HG03469 (cell line): ENCODE results near the gene CEP104.

Source experiments
- ATAC-seq: cut with Tn5 transposase; IDR thresholded peaks from one replicate; pipeline ENCODE4 v1.9.1; 2021; ENCODE audit warnings: mild to moderate bottlenecking, moderate library complexity, moderate number of reproducible peaks; ENCODE audit not compliant: unreplicated experiment

Gene CEP104

DNA sequence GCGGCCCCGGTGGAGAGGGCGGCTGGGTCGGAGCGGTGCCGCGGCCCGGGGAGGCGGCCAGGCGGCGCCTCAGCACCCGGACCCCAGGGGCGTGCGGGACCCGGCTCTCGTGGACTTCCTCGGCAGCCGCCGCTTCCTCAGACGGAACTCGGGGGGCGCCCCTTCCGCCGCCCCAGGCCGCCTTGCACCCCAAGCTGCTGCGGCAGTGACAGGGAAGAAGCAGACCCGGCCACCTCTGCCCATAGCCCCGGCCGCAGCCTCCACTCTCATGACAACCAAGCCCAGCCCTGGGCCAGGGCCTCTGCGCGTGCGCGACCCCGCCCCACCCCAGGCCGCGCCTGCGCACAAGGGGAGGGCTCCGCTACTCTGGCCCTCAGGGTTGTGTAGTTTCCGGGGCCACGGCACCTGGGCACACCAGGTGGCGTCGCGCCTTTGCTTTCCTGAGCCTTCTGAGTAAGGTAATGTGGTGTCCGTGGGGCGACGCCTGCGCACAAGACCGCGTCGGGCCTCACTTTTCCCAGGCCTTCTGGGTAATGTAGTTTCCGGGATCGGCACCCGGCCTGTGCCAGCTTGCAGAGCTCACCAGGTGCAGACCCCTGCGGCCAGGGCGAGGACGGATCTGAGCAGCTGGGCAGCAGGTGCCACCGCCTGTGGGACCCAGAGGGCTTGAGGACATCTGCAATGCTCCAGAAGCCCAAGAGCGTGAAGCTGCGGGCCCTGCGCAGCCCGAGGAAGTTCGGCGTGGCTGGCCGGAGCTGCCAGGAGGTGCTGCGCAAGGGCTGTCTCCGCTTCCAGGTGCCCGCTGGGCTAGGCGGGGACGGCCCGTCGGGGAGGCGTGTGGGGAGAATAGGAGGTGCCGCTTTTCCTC, at the start of gene CEP104, which contains the start of gene DFFB:
Gene CEP104, minus strand, starts transcription at position 289 of the 868 bp plus-strand sequence. CDS start 4,804 bp downstream, outside the sequence.
Gene DFFB, plus strand, starts transcription at position 554 of the 868 bp plus-strand sequence. Its CDS starts 128 bp downstream, at position 682.
- peak; percentile 95 for ATAC-seq

DNA sequence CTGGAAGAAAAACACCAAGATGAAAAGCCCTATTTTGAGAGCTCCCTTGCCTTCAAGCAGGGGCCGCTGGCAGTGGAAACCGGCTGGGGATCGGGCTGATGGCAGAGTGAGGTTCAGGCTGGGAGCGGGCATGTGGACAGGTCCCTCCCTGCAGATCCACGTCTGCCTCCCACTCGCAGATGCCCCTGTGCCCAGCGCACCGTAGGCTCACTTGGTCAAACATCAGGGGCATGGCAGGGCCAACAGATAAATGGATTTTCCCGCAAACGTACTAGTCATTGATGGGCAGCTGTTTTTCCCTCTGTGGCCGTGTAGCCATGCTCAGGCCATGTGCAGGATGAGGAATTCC, 49.6 kb upstream of the CEP104 start:
- no peak for ATAC-seq

DNA sequence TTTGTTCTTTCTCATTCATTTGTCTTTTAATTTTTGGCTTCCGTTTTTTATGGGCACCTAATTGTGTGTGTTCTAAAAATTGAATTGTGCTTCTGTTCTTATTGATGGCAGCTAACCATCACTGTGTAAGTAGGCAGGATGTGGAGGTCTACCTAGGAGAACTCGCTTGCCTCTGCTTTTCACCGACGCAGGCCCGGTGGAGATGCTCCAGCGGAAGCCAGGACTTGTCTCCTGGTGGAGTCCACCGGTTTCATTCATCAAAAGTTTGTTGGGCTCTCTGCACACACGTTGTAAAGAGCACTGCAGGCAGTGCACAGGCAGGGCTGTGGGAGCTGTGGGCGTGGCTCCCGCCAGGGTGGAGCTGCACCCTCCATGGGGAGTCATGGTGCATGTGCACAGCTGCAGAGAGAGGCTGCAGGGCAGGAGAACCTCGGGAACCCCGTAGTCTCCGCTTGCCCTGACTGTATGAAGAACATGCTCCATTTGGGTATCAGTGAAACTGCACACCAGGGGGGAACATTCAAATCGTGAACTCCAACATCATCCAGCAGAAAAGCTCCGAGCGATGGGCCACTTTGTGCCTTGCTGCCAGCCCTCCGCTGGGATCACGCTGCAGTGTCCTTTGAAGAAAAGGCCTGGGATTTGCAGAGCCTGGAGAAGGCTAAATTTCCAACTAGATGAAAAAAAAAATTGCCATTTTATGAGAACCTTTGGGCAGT, 49.1 kb upstream of the CEP104 start:
- ATAC-seq = no peak

DNA sequence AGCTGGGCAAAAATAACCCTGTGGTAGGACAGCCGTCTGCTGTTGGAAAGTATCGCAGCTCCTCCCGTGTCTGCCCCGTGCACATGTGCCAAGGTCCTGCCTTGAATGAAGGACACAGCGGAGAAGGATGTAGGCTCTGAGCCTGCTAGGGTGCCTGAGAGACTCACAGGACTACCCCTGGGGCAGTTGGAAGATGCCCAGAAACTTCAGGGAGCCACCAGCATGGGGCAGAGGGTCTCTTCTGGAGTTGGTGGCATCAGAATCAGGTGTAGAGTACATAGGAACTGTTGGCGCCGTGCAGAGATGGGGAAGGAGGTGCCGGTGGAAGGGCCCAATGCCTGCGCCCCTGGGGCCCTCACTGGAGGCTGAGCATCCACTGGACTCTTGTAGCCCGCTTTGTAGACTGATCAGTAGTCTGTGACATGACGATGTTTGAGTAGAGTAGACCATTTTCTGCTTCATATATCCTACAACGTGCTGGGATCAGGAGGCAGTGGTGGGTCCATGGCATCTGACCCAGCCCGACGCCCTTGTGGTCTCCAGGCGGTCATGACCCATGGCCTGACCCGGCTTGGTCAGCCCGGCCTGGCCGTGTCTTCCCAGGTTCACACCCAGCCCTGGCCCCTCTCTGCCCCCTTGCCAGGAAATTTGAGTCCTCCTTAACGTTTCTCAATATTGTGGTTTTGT, 48.4 kb upstream of the CEP104 start:
- no peak for ATAC-seq

DNA sequence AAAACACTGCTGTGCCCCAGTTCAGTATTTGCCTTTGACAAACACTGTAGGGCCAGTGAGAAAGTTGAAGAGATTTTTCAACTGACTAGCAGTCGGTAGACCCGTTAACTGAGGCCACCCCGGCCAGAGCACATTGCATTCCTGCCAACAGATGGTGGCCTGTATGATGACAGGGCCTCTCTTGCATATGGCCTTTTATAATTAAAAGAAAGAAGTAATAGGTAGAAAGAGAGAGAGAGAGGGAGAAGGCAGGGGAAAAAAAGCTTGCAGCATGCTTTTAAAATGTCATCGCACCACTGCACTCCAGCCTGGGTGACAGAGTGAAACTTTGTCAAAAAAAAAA, 47.8 kb upstream of the CEP104 start:
- no peak for ATAC-seq

DNA sequence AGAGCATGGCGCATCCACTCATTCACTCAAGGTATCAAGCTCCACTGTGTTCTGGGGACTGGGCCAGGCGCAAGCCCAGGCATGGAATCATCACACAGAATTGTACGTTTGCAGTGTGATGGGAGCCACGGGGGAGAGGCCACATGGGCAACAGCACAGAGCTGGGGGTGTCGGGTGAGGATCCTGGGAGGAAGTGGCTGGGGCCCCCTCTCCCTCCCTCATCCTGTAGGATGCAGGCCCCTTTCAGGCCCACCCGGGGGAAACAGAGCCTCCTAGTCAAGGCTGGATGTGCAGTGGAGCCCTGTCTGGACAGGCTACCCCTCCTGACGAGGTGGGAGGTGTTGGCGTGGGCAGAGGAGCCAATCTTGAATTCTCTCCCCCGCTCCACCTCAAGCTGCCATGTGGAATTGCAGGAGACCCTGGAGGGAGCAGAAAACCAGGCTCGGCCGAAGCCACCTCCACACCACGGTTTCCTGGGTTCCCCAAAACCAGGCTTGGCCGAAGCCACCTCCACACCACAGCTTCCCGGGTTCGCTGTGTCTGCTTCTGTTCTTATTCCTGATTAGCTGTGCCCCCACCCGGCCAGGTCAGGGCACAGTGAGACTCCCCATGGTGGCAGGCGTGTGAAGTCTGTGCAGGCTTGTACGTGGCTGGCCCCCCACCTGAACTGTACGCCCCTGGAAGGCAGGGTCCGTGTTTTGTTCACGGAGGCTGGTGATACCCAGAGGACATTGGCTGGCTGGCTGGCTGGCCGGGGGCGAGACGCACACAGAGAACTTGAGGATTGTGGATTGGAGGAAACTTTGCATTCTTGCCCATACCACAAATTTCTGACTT, 47.2 kb upstream of the CEP104 start:
- no peak for ATAC-seq

DNA sequence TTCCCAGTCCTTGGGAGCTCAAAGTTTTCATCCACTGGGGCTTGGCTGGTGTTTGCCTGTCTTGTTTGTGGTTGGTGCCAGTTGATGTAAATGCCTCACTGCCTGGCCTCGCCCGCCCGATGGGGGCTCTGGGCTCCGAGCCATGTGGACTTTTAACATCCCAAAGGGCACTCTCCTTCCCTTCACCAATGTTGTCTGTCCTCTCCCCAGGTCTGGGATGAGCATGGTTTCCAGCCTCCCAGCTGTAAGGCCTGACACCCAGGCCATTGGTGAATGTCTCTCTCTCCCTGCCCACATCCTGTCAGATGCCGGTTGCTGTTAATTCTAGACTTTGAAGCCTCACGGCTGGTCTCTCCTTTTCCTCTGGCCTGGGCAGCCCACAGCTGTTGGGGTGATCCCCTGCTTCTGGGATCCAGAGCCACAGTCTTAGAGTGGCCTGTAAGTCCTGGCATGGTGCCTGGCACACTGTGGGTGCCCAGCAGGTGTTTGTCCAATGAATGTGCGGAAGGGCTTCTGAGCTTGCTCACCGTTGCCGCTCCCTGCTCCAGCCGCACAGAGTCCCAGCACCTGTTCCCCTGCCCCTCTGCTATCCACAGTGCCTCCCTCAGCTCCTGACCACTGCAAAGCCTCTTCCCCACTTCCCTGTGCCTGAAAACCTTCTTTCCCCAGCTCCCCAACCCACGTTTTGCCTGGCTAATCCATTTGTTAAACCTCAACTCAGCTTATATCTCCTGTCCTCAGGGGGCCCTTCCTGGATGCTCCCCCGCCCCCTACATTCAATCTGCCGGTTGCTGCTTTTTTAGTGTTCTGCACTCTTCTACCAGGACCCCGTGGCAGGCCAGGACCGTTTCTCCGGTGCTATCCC, 46.4 kb upstream of the CEP104 start:
- ATAC-seq = no peak

DNA sequence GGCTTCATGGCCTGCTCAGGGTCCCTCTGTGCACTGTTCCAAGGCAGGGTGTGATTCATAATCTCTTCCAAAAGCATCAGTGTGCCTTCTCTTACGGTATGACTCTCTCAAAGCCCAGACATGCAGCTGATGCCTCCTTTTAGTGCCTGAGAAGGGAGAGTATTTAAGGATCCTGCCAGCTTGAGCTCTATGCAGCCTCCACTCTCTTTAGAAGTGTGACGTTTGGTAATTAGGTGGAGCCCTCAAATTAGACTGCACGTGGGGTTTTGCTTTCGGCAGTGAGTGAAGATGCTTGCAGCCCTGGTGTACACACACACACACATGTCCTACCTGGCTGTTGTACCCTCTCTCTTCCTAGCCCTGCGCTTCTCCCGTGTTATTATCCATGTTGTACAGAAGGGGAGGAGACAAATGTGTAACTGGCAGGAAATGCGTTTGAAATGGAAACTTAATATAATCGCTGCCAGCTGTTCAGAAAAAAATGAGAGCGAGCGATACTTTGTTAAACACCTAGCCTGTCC, 45.6 kb upstream of the CEP104 start:
- ATAC-seq = no peak

DNA sequence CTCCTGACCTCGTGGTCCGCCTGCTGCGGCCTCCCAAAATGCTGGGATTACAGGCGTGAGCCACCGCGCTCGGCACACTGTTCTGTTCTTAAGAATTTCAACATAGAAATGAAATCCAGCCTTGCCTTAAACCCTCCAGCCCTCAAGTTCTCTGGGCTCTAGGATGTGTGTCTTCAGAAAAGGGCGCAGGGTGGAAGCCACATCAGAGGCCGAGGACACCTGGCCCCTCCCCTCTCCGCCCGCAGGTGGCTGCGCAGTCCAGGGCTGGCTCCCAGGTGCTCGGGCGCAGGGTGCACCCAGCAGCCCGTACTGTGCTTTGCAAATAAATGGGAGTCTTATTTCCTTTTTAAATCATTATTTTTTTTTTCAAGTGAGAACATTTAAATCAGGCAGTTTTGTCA, 45.1 kb upstream of the CEP104 start:
- ATAC-seq = no peak

DNA sequence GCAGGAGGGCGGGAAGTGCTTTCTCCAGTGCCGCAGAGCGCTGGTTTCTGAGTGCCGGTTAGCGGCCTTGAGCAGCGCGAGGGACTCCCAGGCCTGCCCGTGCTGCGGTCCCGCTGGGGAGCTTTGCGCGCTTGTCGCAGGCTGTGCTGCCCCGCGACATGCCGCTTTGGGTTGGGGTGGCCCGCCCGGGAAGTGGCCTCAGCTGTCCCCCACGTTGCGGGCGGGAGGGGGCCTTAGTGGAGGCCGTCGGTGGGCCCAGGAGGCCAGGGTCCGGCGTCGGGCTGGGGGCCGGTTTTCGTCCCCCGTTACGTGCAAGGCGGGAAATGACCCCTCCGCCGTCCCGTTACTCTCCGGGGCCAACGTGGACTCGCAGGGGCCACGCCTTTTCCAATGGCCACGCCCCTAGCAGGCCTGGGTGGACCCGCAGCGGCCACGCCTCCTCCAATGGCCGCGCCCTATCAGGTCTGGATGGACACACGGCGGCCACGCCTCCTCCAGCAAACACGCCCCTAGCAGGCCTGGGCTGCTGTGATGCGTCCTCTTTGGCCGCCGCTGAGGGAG, 44.0 kb upstream of the CEP104 start:
- peak; percentile 36 for ATAC-seq

DNA sequence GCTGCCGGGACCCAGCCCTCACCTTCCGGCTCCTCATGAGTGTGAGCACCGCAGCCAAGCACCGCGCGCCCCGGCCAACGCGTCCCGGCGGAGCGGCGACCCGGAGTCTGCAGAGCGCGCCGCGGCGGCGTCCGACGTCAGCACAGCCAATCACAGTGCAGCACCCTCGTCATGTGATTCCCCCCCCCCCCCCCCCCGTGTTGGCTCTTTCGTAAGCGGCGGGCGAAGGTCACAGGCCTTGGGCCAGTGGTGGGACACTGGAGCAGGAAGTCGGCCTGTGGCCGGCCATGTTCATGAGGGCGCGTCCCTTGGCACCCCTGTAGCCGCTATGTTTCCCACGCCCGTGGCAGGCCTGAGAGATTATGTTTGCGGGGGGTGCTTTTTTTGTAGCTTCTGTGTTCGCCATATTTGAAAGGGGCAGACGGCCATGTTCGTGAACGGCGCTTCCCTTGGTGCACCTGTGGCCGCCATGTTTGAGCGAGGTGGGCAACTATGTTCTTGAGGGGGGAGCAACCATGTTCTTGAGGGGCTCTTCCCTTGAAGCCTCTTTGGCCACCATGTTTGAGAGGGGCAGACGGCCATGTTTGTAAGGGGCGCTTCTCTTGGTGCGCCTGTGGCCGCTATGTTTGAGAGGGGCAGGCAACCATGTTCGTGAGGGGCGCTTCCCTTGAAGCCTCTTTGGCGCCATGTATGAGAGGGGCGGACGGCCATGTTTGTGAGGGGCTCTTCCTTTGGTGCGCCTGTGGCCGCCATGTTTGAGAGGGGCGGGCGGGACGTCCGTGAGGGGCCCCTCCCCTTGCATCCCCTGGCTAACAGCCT, 43.3 kb upstream of the CEP104 start, which contains the start of gene C1orf174:
Gene C1orf174, minus strand, starts transcription at position 123 of the 819 bp plus-strand sequence. Its CDS starts 86 bp downstream, at position 37.
- ATAC-seq = peak; percentile 48

DNA sequence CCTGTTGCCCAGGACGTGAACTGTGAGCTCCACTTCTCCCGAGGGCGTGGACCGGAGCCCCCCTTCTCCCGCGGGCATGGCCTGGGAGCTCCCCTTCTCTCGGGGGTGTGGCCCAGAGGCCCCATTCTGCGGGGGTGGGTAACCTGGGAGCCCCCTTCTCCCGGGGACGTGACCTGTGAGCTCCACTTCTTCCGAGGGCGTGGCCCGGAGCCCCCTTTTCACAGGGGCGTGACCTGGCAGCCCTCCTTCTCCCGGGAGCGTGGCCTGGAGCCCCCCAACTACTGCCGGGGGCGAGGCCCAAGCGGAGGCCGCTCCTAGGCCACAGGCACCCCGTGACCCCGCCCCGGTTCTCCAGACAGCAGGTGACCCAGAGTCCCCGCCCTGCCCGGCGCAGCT, 42.7 kb upstream of the CEP104 start:
- peak; percentile 2 for ATAC-seq

DNA sequence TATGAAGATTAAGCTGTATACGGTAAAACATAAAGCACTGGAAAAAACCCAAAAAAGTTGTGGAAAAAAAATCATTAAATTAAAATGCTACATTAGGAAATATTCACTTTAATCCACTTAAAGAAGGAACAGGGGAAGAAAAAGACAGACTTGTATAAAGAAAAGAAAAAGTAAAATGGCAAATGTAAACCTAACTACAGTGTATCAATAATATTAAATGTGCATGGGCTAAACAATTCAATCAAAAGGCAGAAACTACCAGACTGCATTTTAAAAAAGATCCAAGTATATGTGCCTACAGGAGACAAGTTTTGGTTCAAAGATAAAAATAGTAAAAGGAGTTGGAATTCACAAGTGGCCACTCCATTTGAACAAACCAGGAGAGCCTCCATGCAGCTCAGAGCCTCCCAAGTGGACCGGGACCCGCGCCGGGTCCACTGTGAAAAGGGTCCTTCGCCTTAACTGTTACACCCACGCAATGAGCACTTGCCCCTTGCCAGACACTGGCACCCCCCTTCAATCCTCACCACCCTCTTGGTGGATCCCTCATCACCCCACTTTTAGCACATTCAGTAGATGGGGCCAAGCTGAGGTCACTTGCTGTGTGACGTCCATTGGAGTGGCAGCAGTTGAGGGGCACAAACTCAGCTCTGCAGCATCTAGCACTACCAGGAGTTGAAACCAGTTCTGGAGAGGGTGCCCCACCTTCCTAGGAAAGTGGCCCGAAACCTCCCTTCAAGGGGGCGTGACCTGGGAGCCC, 42.2 kb upstream of the CEP104 start:
- no peak for ATAC-seq

DNA sequence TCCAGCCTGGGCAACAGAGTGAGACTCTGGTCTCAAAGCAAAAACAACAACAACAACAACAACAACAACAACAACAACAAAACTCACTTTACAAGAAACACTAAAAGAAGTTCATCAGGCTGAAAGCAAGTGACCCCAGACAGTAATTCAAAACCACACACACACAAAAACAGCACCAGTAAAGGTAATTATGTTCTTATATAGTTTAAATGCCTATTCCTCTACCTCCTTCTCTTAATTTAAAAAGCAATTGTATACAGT, 41.4 kb upstream of the CEP104 start:
- no peak for ATAC-seq

DNA sequence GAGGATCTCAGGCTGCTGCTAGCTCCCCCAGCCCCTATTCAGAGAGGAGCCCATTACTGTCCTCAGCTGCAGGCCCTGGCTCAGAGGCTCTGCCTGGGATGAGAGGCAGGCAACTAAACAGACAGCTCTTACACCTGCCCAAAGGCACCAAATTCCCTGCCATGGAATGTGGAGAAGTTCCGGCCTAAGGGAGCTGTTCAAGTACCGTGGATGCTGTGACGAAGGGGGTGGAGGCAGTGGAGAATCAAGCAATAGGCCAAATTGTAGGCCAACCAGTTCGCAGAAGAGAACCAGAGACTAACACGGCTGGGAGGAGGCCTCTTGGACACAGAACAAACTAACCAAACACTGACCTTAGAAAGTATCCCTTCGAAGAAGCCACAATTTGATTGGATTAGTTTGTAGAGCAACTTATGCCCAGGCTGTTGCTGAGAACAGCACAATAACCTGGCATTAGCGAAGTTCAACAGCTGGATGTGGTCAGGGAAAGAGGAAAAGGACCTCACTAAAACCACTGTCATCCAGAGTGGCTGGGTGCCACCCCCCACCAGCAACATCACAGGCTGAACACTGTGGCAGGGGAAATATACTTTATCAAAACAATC, 39.5 kb upstream of the CEP104 start:
- no peak for ATAC-seq

DNA sequence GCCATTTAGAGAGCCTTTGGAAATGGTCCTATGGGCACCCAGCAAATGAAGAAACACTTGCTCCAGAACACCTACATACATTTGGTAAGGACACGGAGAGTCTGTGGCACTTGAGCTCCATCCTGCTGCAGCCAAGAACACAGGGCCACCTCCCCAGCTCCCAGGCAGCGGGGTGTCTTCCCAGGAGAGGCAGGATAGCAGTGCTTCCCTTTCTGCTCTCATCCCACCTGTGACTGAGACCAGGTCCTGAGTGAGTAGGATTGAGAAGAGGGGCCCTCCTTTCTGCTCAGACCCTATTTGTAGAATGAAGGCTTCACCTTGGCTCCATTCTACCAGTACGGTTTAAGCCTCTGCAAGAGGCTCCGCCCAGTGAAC, 38.9 kb upstream of the CEP104 start:
- ATAC-seq = no peak

DNA sequence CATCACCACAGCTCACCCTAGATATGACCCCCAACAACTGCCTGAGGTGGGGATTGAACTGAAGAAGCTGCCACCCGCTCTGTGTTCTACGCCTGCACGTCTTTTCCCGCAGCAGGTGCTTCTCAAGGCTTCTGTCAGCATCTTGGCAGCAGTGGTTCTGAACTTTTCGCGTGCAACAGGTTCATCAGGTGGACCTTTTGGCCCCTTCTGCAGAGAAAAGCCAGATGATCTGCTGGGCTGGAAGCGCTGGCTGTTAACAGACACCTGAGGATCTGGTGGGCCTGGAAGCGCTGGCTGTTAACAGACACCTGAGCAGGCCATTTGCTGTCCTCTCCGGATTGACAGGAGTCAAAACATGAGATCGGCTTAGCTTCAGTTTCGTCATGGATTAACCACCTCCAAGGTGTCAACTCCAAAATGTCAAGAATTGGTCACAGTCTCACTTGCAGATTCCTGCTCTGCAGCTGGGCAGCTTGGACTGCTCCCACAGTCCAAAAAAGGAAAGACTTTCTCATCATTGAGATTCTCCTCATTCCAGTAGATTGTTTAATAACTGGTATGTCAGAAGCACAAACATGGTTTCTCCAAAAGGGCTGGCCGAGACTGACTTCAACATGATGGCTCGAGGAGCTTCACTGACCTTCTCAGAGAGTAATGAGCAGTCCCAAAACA, 38.4 kb upstream of the CEP104 start:
- no peak for ATAC-seq
